Activated T-helper 1 cell treated with Interleukin-2 at 50 U/mL for 16 hours (primary cell): ENCODE results near the gene STRN3.

Source experiments
- DNase-seq: peaks from one replicate; pipeline ENCODE4 v3.0.0-alpha.2; 2020; ENCODE audit warnings: low read depth

STRN3 gene

DNA sequence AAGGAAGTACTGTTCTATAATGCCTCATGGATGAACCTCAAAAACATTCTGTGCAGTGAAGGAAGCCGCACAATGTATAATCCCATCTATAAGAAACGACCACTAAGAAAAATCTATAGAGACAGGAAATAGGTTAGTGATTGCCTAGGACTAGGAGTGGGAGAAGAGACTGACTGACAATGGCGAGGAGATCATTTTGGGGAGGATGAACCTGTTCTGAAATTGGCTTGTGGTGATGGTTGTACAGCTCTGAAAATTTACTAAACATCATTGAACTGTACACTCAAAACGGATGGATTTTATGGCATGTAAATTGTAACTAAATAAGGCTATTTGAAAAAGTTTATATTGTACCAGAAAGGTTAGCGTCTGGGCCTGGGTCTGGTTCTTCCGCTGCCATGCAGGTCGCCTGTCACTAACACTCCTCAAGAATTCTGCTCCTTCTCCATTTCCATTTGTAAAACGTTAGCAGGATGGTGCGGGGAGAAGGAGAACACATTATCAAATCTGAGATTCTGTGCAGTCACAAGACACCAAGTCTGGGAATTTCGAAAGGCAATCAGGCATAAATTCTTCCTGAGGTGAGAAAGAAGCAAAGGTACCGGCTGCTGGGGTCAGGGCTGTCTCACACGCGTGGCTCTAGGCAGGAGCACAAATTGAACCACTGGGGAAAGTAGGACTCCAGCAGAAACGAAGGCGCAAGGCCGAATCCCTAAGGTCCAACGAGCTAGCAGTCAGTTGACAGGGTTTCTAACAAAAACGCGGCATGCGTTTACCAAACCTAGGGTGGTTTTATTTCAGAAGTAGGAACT lies 152.7 kb downstream of the STRN3 start:
- no peak for DNase-seq

- no peak for DNase-seq
These were observed 153.6 kb downstream of the STRN3 start for GRCh38 chr14:30872602-30873001.

DNA sequence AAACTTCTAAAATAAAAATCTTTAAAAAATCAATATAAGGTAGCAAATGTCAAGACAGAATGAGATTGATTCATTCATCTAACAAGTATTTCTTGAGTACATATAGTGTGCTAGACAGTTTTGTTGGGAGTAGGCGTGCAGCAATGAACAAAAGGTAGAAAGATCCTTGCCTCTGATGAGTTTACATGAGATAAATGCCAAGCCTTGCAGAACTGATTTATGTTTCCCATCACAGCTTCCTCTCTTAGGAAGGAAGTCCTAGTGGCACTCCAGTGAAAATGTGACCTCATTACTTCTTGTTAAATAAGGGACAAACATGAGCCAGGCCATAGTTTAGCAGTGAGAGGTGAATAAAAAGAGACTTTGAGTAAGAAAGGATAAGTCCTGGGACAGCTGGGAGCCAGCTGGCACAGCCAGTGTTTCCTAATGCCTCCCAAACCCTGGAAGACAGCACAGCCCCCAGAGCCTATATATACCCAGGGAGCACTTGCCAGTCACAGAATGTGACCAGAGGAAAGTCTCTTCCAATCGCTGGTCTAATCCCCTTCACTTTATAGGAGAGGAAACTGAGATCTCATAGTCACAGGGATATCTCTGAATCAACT lies 156.5 kb downstream of the STRN3 start:
- DNase-seq = no peak

- no peak for DNase-seq
These were observed 157.4 kb downstream of the STRN3 start for GRCh38 chr14:30868736-30869135.

DNA sequence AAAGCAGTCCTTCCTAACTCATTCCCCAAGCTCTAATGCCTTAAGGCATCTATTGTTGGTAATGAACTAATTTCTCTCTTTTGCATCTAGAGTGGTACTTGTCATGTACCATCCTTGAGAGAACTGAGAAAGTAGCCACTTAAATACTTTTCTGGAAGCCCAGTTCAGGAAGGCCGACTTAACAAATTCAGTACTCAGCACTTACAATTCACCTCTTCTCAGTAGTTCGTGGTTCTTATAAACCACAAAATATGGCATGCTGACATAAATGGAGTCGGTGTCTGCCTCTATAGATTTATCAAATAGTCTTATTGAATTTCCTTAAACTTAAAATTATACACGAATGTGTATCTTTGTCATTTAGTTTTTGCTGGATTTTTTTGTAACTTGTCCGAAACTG lies 161.2 kb downstream of the STRN3 start:
- no peak for DNase-seq

- no peak for DNase-seq
These were observed 165.0 kb downstream of the STRN3 start for GRCh38 chr14:30861200-30861599.

DNA sequence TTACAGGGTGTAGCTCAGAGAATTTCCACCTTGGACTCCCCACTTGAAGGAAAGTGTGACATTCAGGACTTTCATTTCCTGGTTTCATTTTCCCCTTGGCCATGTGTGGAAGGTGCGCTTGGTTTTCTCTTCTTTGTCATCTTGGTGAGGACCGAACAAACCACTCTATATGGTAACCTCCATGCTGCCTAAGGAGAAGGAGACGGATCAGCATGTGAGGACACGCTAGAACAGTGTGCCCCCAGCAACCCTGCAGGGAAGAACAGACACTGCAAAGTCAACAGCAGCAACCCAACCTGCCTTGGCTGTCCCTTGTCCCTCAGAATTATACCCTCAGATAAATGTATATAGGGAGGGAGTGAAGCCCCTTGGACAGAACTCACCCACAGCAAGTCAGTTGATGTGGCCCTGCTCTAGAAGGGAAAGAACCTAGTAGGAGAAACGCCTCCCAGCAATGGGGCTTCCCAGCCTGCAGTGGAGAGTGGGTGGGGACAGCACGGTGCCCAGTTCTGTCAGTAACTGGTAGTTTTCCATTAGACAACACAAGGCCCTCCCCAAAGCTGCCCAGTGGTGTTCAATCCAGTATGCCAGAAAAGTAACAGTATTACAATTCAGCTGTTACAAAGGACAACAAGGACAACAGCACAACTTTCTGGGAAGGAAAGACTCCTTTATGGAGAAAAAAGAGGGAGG lies 170.7 kb downstream of the STRN3 start:
- no peak for DNase-seq

DNA sequence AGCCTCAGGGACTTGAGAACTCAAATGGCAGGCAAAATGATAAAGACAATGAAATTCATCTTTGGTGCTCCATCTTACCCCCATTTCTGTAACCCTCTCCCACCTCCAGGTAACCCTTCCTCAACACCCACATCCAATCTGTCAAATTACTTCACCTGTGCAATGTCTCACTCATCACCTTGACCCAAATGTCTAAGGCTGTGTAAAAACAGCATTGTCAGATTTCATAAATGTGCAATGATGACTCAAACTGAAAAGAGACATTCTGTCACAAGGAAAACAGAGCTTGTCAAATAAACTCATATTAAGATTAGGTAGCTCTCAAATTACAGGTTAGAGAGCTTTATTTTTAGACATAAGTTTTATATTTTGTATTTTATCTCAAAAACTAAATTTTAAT lies 171.7 kb downstream of the STRN3 start:
- DNase-seq = no peak

DNA sequence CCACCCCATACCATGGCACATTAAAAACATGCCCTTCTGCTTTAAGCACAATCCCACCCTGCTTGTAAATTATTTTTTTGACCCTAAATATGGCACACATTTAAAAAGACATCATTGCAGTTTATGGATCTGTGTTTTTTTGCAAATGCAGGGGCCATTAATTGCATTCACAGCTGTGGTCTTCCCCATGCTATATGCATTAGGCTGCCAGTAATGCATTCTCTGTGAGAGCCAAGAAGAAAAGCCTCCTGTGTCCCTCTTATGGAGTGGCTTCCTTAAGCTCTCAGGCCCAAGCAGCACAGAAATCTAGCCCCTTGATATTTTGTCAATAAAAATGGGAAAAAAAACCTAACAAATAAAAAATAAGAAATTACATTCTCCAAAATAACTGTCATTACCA lies 172.2 kb downstream of the STRN3 start:
- DNase-seq = no peak

DNA sequence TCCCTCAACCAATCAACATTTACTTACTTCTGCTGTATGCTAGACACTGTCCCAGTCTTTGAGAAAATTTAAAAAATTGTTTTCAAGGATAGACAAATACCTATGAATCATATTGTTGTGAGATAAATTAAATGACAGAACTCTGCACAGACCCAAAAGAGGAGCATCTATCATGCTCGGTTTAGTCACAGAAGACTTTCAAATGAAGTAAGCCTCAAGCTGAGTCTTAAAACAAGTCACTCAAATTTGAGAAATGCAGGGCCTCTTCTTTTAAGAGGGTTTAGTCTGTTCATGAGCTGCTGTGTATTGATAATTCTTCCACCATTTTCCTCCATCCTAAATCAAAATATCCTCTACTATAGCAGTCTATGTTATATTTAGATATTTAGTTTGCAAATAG lies 176.2 kb downstream of the STRN3 start:
- no peak for DNase-seq

GRCh38 chr14:30849354-30849753 lies 176.8 kb downstream of the STRN3 start:
- no peak for DNase-seq

DNA sequence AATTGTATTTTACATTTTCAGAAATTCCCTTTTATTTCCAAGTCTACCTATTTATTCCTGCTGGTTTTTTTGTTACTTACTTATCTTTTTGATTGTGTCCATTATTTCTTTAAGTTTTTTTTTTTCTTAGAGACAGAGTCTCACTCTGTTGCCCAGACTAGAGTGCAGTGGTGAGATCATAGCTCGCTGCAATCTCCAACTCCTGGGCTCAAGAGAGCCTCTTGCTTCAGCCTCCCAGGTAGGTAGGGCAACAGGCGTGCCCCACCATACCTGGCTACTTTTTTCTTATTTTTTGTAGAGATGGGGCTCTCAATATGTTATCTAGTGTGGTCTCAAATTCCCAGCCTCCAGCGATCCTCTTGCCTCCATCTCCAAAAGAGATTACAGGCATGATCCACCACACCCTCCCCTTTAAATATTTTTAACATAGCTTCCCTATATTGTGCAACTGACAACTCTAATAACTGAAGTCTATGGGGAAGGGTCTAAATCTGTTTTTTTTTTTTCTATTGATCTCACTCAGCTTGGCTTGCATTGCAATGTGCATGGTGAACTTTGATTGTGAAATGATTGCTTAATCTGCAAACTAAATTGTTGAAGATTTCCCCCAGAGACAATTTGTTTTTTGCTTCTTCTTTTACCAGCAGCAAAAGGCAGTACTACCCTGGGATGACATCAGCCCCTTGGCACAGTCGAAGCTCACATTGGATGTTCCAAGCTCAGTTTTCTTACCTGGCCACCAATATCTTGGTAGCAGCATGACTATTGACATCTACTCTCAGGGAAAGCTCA lies 177.5 kb downstream of the STRN3 start:
- DNase-seq = no peak
